Neural cell (in vitro differentiated cells): ENCODE data around the gene LATS2. TPM values are rescaled to one million over a fixed set of nuclear protein-coding genes. Genes with fewer than 3 reads are reported as not detected.
"Not testable (repeated sequence)": the region's sequence is repeated elsewhere in the genome, so short reads cannot be mapped to it uniquely, and the experiment has no call there.

Experiments
- H2AFZ ChIP-seq: fragments of 200-600, 300-800 bp; sonication (generic), shearing (Covaris generic); 2 replicates; pipeline ENCODE4 v1.6.0; 2014; ENCODE audit warnings: low read depth, mild to moderate bottlenecking, antibody characterized with exemption, low read length, moderate library complexity
- H3F3A ChIP-seq: fragments of 200-600 bp; shearing (Covaris generic); 2 replicates; pipeline ENCODE4 v1.6.1; 2016; ENCODE audit warnings: mild to moderate bottlenecking, moderate library complexity, mixed read lengths, antibody characterized with exemption, low read length; ENCODE audit not compliant: insufficient read depth, poor library complexity, severe bottlenecking
- H3K27ac ChIP-seq: fragments of 200-600, 300-800 bp; sonication (generic), shearing (Covaris generic); 2 replicates; pipeline ENCODE4 v1.5.1; 2014; ENCODE audit warnings: mild to moderate bottlenecking, low read length, moderate library complexity
- H3K27me3 ChIP-seq: fragments of 300-800, 200-600 bp; sonication (generic), shearing (Covaris generic); 2 replicates; pipeline ENCODE4 v1.6.0; 2014; ENCODE audit warnings: mild to moderate bottlenecking, low read depth, low read length, moderate library complexity; ENCODE audit not compliant: insufficient read depth
- H3K36me3 ChIP-seq: fragments of 300-800, 200-600 bp; sonication (generic), shearing (Covaris generic); 2 replicates; pipeline ENCODE4 v1.5.1; 2014; ENCODE audit warnings: mild to moderate bottlenecking, antibody characterized with exemption, low read length, moderate library complexity; ENCODE audit not compliant: insufficient read depth
- H3K4me2 ChIP-seq: fragments of 300-800, 200-600 bp; sonication (generic), shearing (Covaris generic); 2 replicates; pipeline ENCODE4 v1.6.0; 2014; ENCODE audit warnings: mild to moderate bottlenecking, low read length
- H3K4me3 ChIP-seq: fragments of 300-800, 200-600 bp; sonication (generic), shearing (Covaris generic); 2 replicates; pipeline ENCODE4 v1.5.1; 2014; ENCODE audit warnings: mild to moderate bottlenecking, low read length, moderate library complexity
- H3K79me2 ChIP-seq: fragments of 200-600 bp; shearing (Covaris generic); replicated peaks from 2 replicates; pipeline ENCODE4 v1.6.0; 2014; ENCODE audit warnings: mild to moderate bottlenecking, low read length, moderate library complexity; ENCODE audit not compliant: insufficient read depth
- H3K9ac ChIP-seq: fragments of 300-800, 200-600 bp; sonication (generic), shearing (Covaris generic); 2 replicates; pipeline ENCODE4 v1.6.1; 2016; ENCODE audit warnings: mild to moderate bottlenecking, low read length, mixed read lengths
- H3K9me2 ChIP-seq: fragments of 200-600 bp; shearing (Covaris generic); 2 replicates; pipeline ENCODE4 v1.6.1; 2016; ENCODE audit warnings: mild to moderate bottlenecking, low read length, mixed read lengths; ENCODE audit not compliant: insufficient read depth
- H3K9me3 ChIP-seq: fragments of 200-600, 300-800 bp; sonication (generic), shearing (Covaris generic); 2 replicates; pipeline ENCODE4 v1.6.1; 2016; ENCODE audit warnings: mild to moderate bottlenecking, mixed run types, low read length, moderate library complexity, mixed read lengths
- H4K20me1 ChIP-seq: fragments of 200-600 bp; shearing (Covaris generic); 2 replicates; pipeline ENCODE4 v1.6.1; 2016; ENCODE audit warnings: mild to moderate bottlenecking, mixed run types; ENCODE audit not compliant: insufficient read depth
- CTCF ChIP-seq: fragments of 450-650 bp; IDR thresholded peaks from 2 replicates; pipeline ENCODE4 v1.5.1; 2014; ENCODE audit warnings: antibody characterized with exemption, mild to moderate bottlenecking, moderate library complexity; ENCODE audit not compliant: poor library complexity, severe bottlenecking
- EP300 ChIP-seq: fragments of 450-650 bp; conservative IDR thresholded peaks from 2 replicates; pipeline ENCODE4 v1.6.1; 2014; ENCODE audit warnings: antibody characterized with exemption, mild to moderate bottlenecking, moderate library complexity; ENCODE audit not compliant: poor library complexity, severe bottlenecking
- EZH2 ChIP-seq: fragments of 200-600, 300-800 bp; shearing (Covaris generic), sonication (generic); IDR thresholded peaks from 2 replicates; pipeline ENCODE4 v1.6.1; 2014; ENCODE audit warnings: antibody characterized with exemption, low read length, borderline replicate concordance, mild to moderate bottlenecking; ENCODE audit not compliant: insufficient read depth, poor library complexity, severe bottlenecking
- MXI1 ChIP-seq: fragments of 450-650 bp; conservative IDR thresholded peaks from 2 replicates; pipeline ENCODE4 v1.6.1; 2014; ENCODE audit warnings: antibody characterized with exemption, mild to moderate bottlenecking; ENCODE audit not compliant: poor library complexity, severe bottlenecking
- POLR2AphosphoS5 ChIP-seq: IDR thresholded peaks from 2 replicates; pipeline ENCODE4 v1.6.1; 2012
- RAD21 ChIP-seq: fragments of 450-650 bp; conservative IDR thresholded peaks from 2 replicates; pipeline ENCODE4 v1.6.1; 2014; ENCODE audit warnings: antibody characterized with exemption, mild to moderate bottlenecking, moderate library complexity
- SMC3 ChIP-seq: fragments of 450-650 bp; conservative IDR thresholded peaks from 2 replicates; pipeline ENCODE4 v1.6.1; 2014; ENCODE audit warnings: antibody characterized with exemption, mild to moderate bottlenecking, moderate library complexity; ENCODE audit not compliant: poor library complexity
- TAF1 ChIP-seq: IDR thresholded peaks from 2 replicates; pipeline ENCODE4 v1.6.1; 2012; ENCODE audit warnings: low read depth
- polyA plus RNA-seq: library from polyadenylated mRNA; depleted of rRNA; stranded (reverse); fragments of >200 nt; gene quantifications from 2 replicates; pipeline ENCODE4 v1.2.3, GENCODE V29; 2014
- TF ChIP-seq, protein P1 (sequence below): IDR thresholded peaks from 2 replicates; pipeline ENCODE4 v1.6.1; 2012; ENCODE audit warnings: borderline replicate concordance

The LATS2 gene
- polyA plus RNA-seq, 1 donor from 2014 or later, result 2.6 TPM

DNA sequence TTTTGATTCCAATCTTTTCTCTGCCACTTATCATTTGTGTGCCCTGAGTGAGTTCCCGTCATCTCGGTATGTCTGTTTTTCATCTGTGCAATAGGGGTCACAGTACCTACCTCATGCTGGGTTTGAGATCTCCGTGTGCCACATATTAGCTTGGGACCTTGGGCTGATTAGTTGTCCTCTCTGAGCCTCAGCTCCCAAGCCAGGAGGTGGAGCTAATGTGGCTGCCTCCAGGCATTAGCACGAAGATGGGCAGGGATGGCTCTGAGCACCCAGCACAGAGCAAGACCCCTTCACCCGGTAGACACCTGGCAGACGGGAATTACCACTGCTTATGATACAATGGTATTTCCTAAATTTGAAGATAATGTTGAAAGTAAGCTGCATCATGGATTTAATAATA, 123.1 kb downstream of the LATS2 start:
- H3K4me2 ChIP-seq, result no peak overlapping the region
- H3K9me3 ChIP-seq, result no peaks in the 10 kb centered on the region
- no peak overlapping the region for H3K4me3 ChIP-seq
- no peaks in the 10 kb centered on the region for H3K9me2 ChIP-seq
- no peak overlapping the region for H3K9ac ChIP-seq
- no peaks in the 10 kb centered on the region for H3K79me2 ChIP-seq
- H4K20me1 ChIP-seq, result no peaks in the 10 kb centered on the region
- no peak overlapping the region for H2AFZ ChIP-seq
- no peaks in the 10 kb centered on the region for H3K27me3 ChIP-seq
- H3K27ac ChIP-seq, result no peak overlapping the region
- no peaks in the 10 kb centered on the region for H3K36me3 ChIP-seq
- no peaks in the 10 kb centered on the region for H3F3A ChIP-seq
- TF ChIP-seq POLR2AphosphoS5 (no peak), EZH2 (no peak), MXI1 (no peak), RAD21 (no peak), EP300 (no peak), CTCF (no peak), SMC3 (no peak)
- TF ChIP-seq, protein P1, sequence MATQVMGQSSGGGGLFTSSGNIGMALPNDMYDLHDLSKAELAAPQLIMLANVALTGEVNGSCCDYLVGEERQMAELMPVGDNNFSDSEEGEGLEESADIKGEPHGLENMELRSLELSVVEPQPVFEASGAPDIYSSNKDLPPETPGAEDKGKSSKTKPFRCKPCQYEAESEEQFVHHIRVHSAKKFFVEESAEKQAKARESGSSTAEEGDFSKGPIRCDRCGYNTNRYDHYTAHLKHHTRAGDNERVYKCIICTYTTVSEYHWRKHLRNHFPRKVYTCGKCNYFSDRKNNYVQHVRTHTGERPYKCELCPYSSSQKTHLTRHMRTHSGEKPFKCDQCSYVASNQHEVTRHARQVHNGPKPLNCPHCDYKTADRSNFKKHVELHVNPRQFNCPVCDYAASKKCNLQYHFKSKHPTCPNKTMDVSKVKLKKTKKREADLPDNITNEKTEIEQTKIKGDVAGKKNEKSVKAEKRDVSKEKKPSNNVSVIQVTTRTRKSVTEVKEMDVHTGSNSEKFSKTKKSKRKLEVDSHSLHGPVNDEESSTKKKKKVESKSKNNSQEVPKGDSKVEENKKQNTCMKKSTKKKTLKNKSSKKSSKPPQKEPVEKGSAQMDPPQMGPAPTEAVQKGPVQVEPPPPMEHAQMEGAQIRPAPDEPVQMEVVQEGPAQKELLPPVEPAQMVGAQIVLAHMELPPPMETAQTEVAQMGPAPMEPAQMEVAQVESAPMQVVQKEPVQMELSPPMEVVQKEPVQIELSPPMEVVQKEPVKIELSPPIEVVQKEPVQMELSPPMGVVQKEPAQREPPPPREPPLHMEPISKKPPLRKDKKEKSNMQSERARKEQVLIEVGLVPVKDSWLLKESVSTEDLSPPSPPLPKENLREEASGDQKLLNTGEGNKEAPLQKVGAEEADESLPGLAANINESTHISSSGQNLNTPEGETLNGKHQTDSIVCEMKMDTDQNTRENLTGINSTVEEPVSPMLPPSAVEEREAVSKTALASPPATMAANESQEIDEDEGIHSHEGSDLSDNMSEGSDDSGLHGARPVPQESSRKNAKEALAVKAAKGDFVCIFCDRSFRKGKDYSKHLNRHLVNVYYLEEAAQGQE, result no peak

GRCh38 chr13:20927596-20928257, 133.7 kb downstream of the LATS2 start:
- H3K79me2 ChIP-seq, result no peaks in the 10 kb centered on the region
- H3K9me2 ChIP-seq, result no peaks in the 10 kb centered on the region
- H3F3A ChIP-seq, result no peaks in the 10 kb centered on the region
- H3K27ac ChIP-seq, result no peak overlapping the region
- no peaks in the 10 kb centered on the region for H4K20me1 ChIP-seq
- no peaks in the 10 kb centered on the region for H3K27me3 ChIP-seq
- no peaks in the 10 kb centered on the region for H3K36me3 ChIP-seq
- TF ChIP-seq EP300 (no peak), EZH2 (no peak), CTCF (no peak), SMC3 (no peak), POLR2AphosphoS5 (no peak), TAF1 (no peak), MXI1 (no peak), RAD21 (no peak)
- TF ChIP-seq, protein P1, result no peak
- no peak overlapping the region for H3K4me3 ChIP-seq
- H3K9me3 ChIP-seq, result no peaks in the 10 kb centered on the region
- no peak overlapping the region for H3K9ac ChIP-seq
- H2AFZ ChIP-seq, result no peak overlapping the region
- no peak overlapping the region for H3K4me2 ChIP-seq

GRCh38 chr13:20925395-20925790, 136.0 kb downstream of the LATS2 start:
- H3K36me3 ChIP-seq, H3K4me3 ChIP-seq, H3K9me3 ChIP-seq, H3K79me2 ChIP-seq, H3K4me2 ChIP-seq, H3K27me3 ChIP-seq, H3K27ac ChIP-seq, H3F3A ChIP-seq, H3K9ac ChIP-seq, H2AFZ ChIP-seq, H4K20me1 ChIP-seq, H3K9me2 ChIP-seq: not testable (repeated sequence)
